Activated CD4-positive, alpha-beta memory T cell treated with anti-CD3 and anti-CD28 coated beads, Interleukin-2, amount 10 ng/mL, durations not matched to agents 7 days and 5 days (primary cell): ENCODE measurements around the gene AKAP13. TPM values are rescaled to one million over a fixed set of nuclear protein-coding genes. Genes with fewer than 3 reads are reported as not detected.
"Not testable (repeated sequence)": the region's sequence is repeated elsewhere in the genome, so short reads cannot be mapped to it uniquely, and the experiment has no call there.

Experiments
- CTCF ChIA-PET: fragments of 350-600 bp; sonication (Branson Sonifier 250); formaldehyde crosslinking; loops from one replicate; lab custom pipeline; 2021; ENCODE audit warnings: antibody characterized with exemption, inconsistent platforms; lab: Charles Lee
- POLR2A ChIA-PET: fragments of 350-600 bp; sonication (Branson Sonifier 250); formaldehyde crosslinking; loops from one replicate; lab custom pipeline; 2021; ENCODE audit warnings: antibody characterized with exemption; lab: Charles Lee
- DNase-seq: peaks from one replicate; pipeline ENCODE4 v3.0.0-alpha.2; 2020
- H3K27ac Mint-ChIP-seq: one replicate; pipeline ENCODE4 v1.8.0; 2021; ENCODE audit warnings: mild to moderate bottlenecking, mixed read lengths
- H3K27me3 Mint-ChIP-seq: one replicate; pipeline ENCODE4 v1.8.0; 2021; ENCODE audit warnings: mixed read lengths
- H3K36me3 Mint-ChIP-seq: one replicate; pipeline ENCODE4 v1.8.0; 2021; ENCODE audit warnings: low read depth, mixed read lengths
- H3K4me1 Mint-ChIP-seq: one replicate; pipeline ENCODE4 v1.8.0; 2021; ENCODE audit warnings: mixed read lengths
- H3K4me3 Mint-ChIP-seq: one replicate; pipeline ENCODE4 v1.8.0; 2021; ENCODE audit warnings: mild to moderate bottlenecking, mixed read lengths
- H3K9me3 Mint-ChIP-seq: one replicate; pipeline ENCODE4 v1.8.0; 2021; ENCODE audit warnings: mixed read lengths
- total RNA-seq, 2 experiments: library from RNA; stranded (reverse); gene quantifications; one replicate each; pipeline ENCODE4 v1.2.3, GENCODE V29; 2021

The AKAP13 gene
- total RNA-seq, 2 experiments from 2014 or later = 153 to 170 TPM

DNA sequence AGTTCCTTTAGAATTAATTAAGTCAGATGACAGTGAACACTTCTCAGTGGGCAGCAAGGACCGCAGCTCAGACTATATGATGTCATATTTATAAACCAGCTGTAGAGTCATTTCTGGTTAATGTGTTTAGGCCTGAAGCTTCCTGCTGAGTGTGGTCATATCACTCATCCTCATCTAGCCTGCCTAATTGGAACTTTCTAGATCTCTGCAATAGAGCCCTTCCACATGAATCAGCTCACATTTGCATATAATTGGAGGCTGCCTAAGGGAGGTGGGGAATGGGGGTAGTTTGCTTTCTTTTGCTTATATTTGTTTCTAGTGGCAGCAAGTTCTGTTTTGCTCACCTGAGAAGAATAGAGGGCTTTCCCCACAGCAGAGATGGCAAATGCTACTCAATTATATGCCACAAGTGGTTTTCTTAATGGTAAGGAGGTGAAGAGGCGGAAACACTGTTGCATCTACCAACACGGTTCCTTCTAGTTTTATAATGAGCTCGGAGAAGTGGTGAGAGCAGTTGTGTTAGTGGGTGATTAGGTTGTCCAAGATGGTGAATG is 266.2 kb downstream of the AKAP13 start:
- CTCF ChIA-PET = interaction anchor here (1.0 to 2.3 kb wide), 6 partner anchors 19 to 315 kb away, joined by 3 to 14 read pairs (median 4); no protein-coding TSS in a partner anchor
- Mint-ChIP-seq H3K27ac (peak overlapping the region; percentile 80), H3K4me1 (peaks cover 53% of the 10 kb centered on the region)

DNA sequence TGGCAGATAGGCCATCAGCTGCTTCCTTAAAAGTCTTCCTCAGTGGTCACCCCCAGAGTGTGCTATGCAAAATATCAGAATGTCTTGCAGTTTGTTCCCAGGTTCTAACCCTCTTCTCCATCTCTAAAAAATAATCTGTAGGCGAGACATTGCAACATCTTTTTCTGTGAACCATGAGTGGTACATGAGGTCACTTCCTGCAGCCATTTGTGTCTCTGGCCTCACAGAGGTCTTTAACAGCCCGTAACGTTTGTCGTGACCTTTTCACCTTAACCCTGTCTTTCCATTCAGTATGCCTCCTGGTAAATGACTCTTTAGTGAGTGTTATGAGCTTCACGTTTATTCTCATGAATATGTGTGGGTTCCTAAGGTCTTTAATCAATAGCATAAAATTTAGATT is 269.0 kb downstream of the AKAP13 start:
- Mint-ChIP-seq H3K9me3 (no peaks in the 10 kb centered on the region), H3K4me3 (peak overlapping the region; percentile 47), H3K36me3 (peaks cover 49% of the 10 kb centered on the region), H3K27ac (peak overlapping the region; percentile 91), H3K27me3 (no peaks in the 10 kb centered on the region), H3K4me1 (peaks cover 46% of the 10 kb centered on the region)
- POLR2A ChIA-PET = interaction anchor here (0.8 to 5.7 kb wide), 6 partner anchors 11 to 69 kb away, joined by 3 to 60 read pairs (median 4); no protein-coding TSS in a partner anchor
- DNase-seq = peak; percentile 40
- CTCF ChIA-PET = no interaction called here

More for the DNA sequence above, 266.2 kb downstream of the AKAP13 start:
- peak; percentile 49 for DNase-seq
- POLR2A ChIA-PET = interaction anchor here (0.8 to 5.7 kb wide), 19 partner anchors 9 to 267 kb away, joined by 3 to 60 read pairs (median 5); partner anchors contain the start of gene AKAP13
- Mint-ChIP-seq H3K27me3 (no peaks in the 10 kb centered on the region), H3K9me3 (no peaks in the 10 kb centered on the region), H3K4me3 (peak overlapping the region; percentile 17), H3K36me3 (peaks cover 52% of the 10 kb centered on the region)

DNA sequence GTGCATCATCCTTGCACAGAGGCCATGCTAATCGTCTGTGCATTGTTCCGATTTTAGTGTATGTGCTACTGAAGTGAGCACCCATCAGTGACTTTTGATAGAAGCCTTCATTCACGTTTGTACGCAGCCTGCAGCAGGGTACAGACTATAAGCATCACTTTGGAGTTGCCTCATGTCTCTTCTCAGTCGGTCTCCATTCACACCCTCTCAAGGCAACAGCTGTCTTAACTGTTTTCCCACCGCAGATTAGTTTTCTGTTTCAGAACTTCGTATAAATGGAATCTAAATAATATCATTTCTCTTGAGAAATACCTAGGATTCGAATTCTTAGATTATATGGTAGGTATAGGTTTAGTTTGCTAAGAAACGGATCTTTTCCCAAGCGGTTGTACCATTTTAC is 271.1 kb downstream of the AKAP13 start:
- H3K4me3 Mint-ChIP-seq = no peak overlapping the region
- H3K27ac Mint-ChIP-seq = no peak overlapping the region
- H3K27me3 Mint-ChIP-seq = no peaks in the 10 kb centered on the region

DNA sequence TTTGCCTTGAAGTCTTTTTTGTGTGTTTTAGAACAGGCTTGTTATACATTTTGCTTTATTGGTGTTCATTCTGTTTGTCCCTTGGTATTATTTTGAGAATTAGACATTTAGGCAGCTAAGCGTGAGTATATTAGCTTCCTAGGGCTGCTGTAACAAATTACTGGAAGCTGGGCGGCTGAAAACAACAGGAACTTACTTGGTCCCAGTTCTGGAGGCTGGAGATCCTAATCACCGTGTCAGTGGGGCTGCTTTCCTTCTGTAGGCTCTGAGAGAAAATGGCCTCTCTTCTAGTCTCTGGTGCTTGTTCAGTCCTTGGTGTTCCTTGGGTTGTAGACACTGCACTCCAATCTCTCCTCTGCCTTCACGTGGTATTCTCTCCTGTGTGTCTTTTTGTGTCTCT is 272.1 kb downstream of the AKAP13 start:
- Mint-ChIP-seq H3K27me3 (no peaks in the 10 kb centered on the region), H3K4me3 (no peak overlapping the region), H3K4me1 (peaks cover 19% of the 10 kb centered on the region), H3K9me3 (no peaks in the 10 kb centered on the region), H3K36me3 (peaks cover 37% of the 10 kb centered on the region), H3K27ac (no peak overlapping the region)
- ChIA-PET CTCF (interaction anchor here (1.2 kb wide), 1 partner anchor 167 kb away, joined by 3 read pairs; no protein-coding TSS in a partner anchor), POLR2A (no interaction called here)
- no peak for DNase-seq

More for the DNA sequence above, 271.1 kb downstream of the AKAP13 start:
- Mint-ChIP-seq H3K36me3 (peaks cover 44% of the 10 kb centered on the region), H3K9me3 (no peaks in the 10 kb centered on the region), H3K4me1 (peaks cover 27% of the 10 kb centered on the region)
- ChIA-PET CTCF (interaction anchor here (1.2 kb wide), 1 partner anchor 166 kb away, joined by 3 read pairs; no protein-coding TSS in a partner anchor), POLR2A (no interaction called here)
- DNase-seq = no peak

DNA sequence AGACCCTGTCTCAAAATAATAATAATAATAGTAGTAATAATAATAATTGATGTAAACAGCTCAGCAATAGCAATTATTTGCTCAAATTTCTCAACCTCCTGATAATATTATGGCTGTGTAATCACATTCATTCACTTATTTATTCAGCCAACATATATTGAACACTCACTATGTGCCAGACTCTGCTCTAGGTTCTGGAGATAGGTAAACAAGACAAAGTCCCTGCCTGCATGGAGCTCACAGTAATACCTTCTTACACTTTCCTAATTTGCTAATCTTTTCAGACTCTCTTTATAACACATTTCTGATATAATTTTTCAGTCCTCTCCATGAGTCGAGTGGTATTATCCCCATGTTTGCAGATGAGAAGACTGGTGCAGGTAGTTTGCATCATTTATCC is 276.7 kb downstream of the AKAP13 start:
- peaks cover 45% of the 10 kb centered on the region for H3K36me3 Mint-ChIP-seq
- no peaks in the 10 kb centered on the region for H3K4me1 Mint-ChIP-seq
- no peak for DNase-seq
- CTCF ChIA-PET = interaction anchor here (0.6 kb wide), 1 partner anchor 1954 kb away, joined by 4 read pairs; no protein-coding TSS in a partner anchor
- no peaks in the 10 kb centered on the region for H3K9me3 Mint-ChIP-seq
- POLR2A ChIA-PET = interaction anchor here (1.4 kb wide), 1 partner anchor 11 kb away, joined by 3 read pairs; no protein-coding TSS in a partner anchor
- no peak overlapping the region for H3K27ac Mint-ChIP-seq
- no peaks in the 10 kb centered on the region for H3K27me3 Mint-ChIP-seq
- no peak overlapping the region for H3K4me3 Mint-ChIP-seq

DNA sequence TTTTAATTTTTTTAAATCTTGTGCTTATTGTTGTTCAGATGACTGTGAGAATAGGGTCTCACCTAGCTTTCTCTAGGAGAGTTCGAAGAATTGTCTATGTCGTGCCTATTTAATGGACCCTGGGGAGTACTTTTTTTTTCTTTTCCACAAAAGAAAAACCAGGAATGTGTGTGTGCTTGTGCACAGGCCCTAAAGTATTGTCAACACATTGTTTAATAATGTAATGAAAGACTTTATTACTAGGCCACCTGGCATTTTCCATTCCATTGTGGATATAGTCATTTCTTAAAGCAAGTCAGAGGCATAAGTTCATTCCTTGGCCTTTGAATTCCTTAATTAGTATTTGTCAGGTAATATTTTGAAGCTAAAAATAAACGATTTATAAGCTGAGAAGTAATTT is 278.4 kb downstream of the AKAP13 start:
- no peaks in the 10 kb centered on the region for H3K9me3 Mint-ChIP-seq

DNA sequence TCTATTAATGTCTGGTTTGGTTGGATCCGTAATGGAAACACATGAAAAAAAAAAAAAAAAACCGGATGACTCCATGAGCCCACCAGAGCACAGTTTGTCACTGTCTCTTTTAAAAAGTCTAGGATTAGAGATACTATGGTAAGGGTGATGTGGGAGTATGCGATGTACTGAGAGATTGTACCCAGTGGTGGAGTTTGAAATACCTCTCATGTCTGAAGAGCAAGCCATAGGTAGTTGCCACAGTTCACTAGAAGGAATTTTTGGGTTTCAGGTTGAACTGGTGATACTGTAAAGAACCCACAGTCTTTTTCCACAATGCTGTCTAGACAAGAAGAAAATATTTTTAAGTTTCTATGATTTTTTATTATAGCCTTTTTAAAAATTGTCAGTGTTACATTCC is 281.5 kb downstream of the AKAP13 start:
- CTCF ChIA-PET = no interaction called here
- H3K36me3 Mint-ChIP-seq = peaks cover 61% of the 10 kb centered on the region

More for the DNA sequence above, 278.4 kb downstream of the AKAP13 start:
- Mint-ChIP-seq H3K4me1 (no peaks in the 10 kb centered on the region), H3K4me3 (no peak overlapping the region), H3K27me3 (no peaks in the 10 kb centered on the region), H3K36me3 (peaks cover 46% of the 10 kb centered on the region), H3K27ac (no peak overlapping the region)
- POLR2A ChIA-PET = interaction anchor here (0.9 kb wide), 1 partner anchor 49 kb away, joined by 3 read pairs; no protein-coding TSS in a partner anchor
- DNase-seq = no peak
- CTCF ChIA-PET = no interaction called here

DNA sequence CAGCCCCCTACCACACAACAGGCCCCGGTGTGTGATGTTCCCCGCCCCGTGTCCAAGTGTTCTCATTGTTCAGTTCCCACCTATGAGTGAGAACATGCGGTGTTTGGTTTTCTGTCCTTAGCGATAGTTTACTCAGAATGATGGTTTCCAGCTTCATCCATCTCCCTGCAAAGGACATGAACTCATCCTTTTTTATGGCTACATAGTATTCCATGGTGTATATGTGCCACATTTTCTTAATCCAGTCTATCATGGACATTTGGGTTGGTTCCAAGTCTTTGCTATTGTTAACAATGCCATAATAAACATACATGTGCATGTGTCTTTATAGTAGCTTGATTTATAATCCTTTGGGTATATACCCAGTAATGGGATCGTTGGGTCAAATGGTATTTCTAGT is 285.3 kb downstream of the AKAP13 start:
- DNase-seq, H3K27ac Mint-ChIP-seq, POLR2A ChIA-PET, H3K27me3 Mint-ChIP-seq, CTCF ChIA-PET, H3K4me3 Mint-ChIP-seq, H3K9me3 Mint-ChIP-seq: not testable (repeated sequence)
- H3K36me3 Mint-ChIP-seq = peaks cover 67% of the 10 kb centered on the region
- H3K4me1 Mint-ChIP-seq = peaks cover 22% of the 10 kb centered on the region

More for the DNA sequence above, 281.5 kb downstream of the AKAP13 start:
- POLR2A ChIA-PET = interaction anchor here (1.4 kb wide), 1 partner anchor 12 kb away, joined by 3 read pairs; no protein-coding TSS in a partner anchor
- Mint-ChIP-seq H3K4me1 (peaks cover 6% of the 10 kb centered on the region), H3K4me3 (no peak overlapping the region), H3K27ac (no peak overlapping the region), H3K27me3 (no peaks in the 10 kb centered on the region), H3K9me3 (no peaks in the 10 kb centered on the region)
- no peak for DNase-seq

DNA sequence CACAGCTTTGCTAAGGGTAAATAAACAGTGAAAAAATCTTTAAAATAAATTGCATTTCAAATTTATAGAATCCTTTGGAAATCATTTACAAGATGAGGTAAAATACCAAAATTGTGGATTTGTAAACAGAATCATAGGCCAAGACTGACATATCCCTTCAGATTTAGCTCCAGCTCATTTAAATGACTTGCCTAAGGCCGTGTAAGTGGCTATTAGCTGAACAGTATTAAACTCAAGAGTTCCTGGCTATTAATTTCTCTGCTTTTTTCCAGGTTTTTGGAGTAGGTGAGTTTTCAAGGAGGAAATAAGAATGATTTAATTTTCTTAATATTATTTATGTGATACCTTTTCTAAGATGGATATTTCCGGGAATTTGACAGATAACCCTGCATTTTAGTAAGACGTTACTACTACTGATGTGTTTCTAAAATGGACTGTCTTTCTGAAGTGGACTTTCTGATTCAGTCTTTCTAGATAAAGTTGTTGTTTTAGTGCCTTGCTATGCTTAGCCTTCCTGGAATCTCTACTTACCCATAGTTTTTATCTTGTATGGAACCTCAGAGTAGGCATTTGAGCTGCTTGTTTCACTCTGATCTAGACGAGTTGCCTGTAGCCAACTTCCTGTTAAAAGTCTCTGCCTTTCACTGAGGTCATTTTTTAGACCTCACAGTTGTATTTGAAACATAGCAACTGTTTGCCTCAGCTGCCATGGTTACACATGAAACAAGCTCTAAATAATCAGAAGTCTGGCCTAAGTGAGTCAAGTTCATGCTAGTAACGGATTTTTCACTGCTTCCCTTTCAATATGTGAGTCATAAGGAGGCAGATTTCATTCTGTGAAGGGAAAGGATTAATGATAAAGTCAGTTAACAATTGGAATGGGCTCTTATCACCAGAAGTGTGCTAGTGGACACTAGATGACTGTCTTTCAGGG is 287.4 kb downstream of the AKAP13 start:
- peak overlapping the region; percentile 86 for H3K27ac Mint-ChIP-seq
- CTCF ChIA-PET = interaction anchor here (1.0 to 1.6 kb wide), 3 partner anchors 23 to 46 kb away, joined by 3 to 4 read pairs (median 3); no protein-coding TSS in a partner anchor
- H3K9me3 Mint-ChIP-seq = no peaks in the 10 kb centered on the region
- peak overlapping the region; percentile 2 for H3K4me3 Mint-ChIP-seq
- POLR2A ChIA-PET = interaction anchor here (0.9 to 3.0 kb wide), 14 partner anchors 11 to 85 kb away, joined by 3 to 32 read pairs (median 4); no protein-coding TSS in a partner anchor
- H3K4me1 Mint-ChIP-seq = peaks cover 22% of the 10 kb centered on the region
- peaks cover 71% of the 10 kb centered on the region for H3K36me3 Mint-ChIP-seq
- DNase-seq = peak; percentile 61
- no peaks in the 10 kb centered on the region for H3K27me3 Mint-ChIP-seq

DNA sequence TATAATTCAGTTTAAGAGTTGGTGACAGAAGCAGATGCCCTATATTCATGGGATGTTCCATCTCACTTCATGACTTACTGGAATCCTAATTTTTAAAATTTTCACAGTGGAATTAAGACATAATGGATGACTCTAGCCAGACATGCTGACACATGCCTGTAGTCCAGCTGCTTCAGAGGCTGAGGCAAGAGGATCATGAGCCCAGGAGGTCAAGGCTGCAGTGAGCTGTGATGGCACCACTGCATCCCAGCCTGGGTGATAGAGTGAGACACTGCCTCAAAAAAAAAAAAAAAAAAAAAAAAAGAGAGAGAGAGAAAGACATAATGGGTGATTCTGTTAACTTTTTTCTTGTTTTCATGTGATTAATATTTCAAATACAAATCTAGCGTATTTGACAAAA is 290.8 kb downstream of the AKAP13 start:
- H3K36me3 Mint-ChIP-seq = peaks cover 63% of the 10 kb centered on the region
- DNase-seq = no peak
- CTCF ChIA-PET = no interaction called here

DNA sequence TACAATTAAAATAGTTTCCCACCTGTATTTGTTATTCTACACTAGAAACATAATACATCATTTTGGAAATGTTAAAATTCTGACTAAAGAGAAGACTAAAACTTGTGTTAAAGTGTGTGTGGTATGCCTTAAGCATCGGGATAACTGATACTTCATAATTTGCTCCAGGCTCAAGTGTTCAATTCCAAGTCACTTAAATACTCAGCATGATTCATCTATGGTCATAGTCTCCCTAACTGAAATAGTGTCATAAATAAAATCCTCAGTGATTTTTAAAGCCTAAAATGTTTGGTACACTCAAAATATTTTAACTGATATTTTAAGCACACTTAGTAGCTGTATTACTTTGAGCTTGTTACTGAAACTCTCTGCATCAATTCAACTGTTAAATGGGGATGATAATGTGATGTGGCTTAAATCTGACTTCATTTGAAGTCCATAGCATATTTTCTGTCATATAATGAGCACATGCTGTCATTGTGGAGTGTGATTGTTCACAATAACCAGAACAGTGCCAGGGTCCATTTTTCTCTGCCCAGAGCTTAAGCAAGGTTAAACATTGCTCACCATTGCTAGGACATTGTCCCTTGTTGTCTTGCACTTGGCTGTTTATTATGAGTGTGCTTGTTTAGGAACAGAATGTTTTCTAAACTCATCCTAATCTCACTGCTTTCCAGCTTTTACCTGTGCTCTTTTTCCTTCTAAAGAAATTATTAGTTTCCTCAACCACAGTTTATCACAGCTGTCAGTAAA is 292.1 kb downstream of the AKAP13 start:
- no peak overlapping the region for H3K27ac Mint-ChIP-seq
- POLR2A ChIA-PET = interaction anchor here (0.7 to 1.3 kb wide), 5 partner anchors 15 to 25 kb away, joined by 3 to 5 read pairs (median 3); no protein-coding TSS in a partner anchor
- no peak for DNase-seq

More for the DNA sequence above, 290.8 kb downstream of the AKAP13 start:
- Mint-ChIP-seq H3K27ac (no peak overlapping the region), H3K9me3 (no peaks in the 10 kb centered on the region), H3K27me3 (no peaks in the 10 kb centered on the region), H3K4me3 (no peak overlapping the region), H3K4me1 (peaks cover 25% of the 10 kb centered on the region)
- POLR2A ChIA-PET = interaction anchor here (1.3 kb wide), 2 partner anchors 18 to 24 kb away, joined by 3 to 4 read pairs; no protein-coding TSS in a partner anchor

DNA sequence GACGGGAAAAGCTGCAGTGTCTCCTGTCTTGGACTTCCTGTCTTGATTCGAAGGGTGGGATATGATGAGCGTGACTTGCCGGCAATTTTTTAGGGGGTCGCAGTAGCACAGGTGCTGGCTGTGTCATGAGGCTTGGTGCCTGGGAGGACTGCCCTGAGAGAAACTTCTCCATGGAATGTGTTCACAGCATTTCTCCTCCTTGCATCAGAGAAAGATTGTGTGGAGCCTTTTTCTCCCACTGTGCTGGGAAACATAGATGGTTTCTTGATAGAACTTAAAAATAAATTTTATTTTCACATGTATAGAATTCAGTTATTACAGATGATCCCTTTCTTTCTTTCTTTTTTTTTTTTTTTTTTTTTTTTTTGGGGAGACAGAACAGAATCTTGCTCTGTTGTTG is 292.9 kb downstream of the AKAP13 start:
- no peak for DNase-seq
- no peaks in the 10 kb centered on the region for H3K27me3 Mint-ChIP-seq
- peaks cover 60% of the 10 kb centered on the region for H3K36me3 Mint-ChIP-seq
- no peak overlapping the region for H3K27ac Mint-ChIP-seq
- H3K9me3 Mint-ChIP-seq = no peaks in the 10 kb centered on the region
- peaks cover 14% of the 10 kb centered on the region for H3K4me1 Mint-ChIP-seq
- no peak overlapping the region for H3K4me3 Mint-ChIP-seq
- ChIA-PET CTCF (no interaction called here), POLR2A (interaction anchor here (1.1 kb wide), 1 partner anchor 19 kb away, joined by 5 read pairs; no protein-coding TSS in a partner anchor)

More for the DNA sequence above, 292.1 kb downstream of the AKAP13 start:
- no peaks in the 10 kb centered on the region for H3K9me3 Mint-ChIP-seq
- no peaks in the 10 kb centered on the region for H3K27me3 Mint-ChIP-seq
- CTCF ChIA-PET = no interaction called here
- peaks cover 22% of the 10 kb centered on the region for H3K4me1 Mint-ChIP-seq
- H3K4me3 Mint-ChIP-seq = no peak overlapping the region
- H3K36me3 Mint-ChIP-seq = peaks cover 66% of the 10 kb centered on the region
